CD4-positive, alpha-beta T cell (primary cell): ENCODE data around the gene SETX. TPM values are rescaled to one million over a fixed set of nuclear protein-coding genes. Genes with fewer than 3 reads are reported as not detected.

ENCODE experiments used
- ATAC-seq: fragments of 200-7000 bp; cut with Tn5 transposase; one replicate; pipeline ENCODE4 v1.10.0; 2022; ENCODE audit warnings: mild to moderate bottlenecking; ENCODE audit not compliant: poor library complexity
- CTCF ChIA-PET: fragments of 350-600 bp; sonication (Branson Sonifier 250); formaldehyde crosslinking; loops from one replicate; lab custom pipeline; 2021; ENCODE audit warnings: antibody characterized with exemption, inconsistent platforms; lab: Charles Lee
- POLR2A ChIA-PET: fragments of 350-600 bp; sonication (Branson Sonifier 250); formaldehyde crosslinking; loops from one replicate; lab custom pipeline; 2021; ENCODE audit warnings: antibody characterized with exemption, inconsistent platforms; lab: Charles Lee
- DNase-seq, 14 experiments: peaks; one replicate each; pipeline ENCODE4 v3.0.0-alpha.2; 2013 to 2020; ENCODE audit warnings: mixed read lengths in 2 of 14
- H3K27ac ChIP-seq, 2 donors: one replicate each; pipeline versions ENCODE4 v1.5.1 to v1.7.0; 2013; ENCODE audit warnings: low read length in 2 of 2, low read depth in 1 of 2, mild to moderate bottlenecking in 1 of 2
- H3K27me3 ChIP-seq, 2 experiments: 1 replicate in 1 of 2; 2 replicates in 1 of 2; pipeline versions ENCODE4 v1.6.1 to v1.7.0; 2013; ENCODE audit warnings: low read length in 2 of 2, control low read depth in 1 of 2, mild to moderate bottlenecking in 1 of 2, moderate library complexity in 1 of 2; ENCODE audit not compliant: insufficient read depth in 2 of 2, control insufficient read depth in 1 of 2
- H3K36me3 ChIP-seq: one replicate; pipeline ENCODE4 v1.6.1; 2013; ENCODE audit warnings: low read length, control low read depth; ENCODE audit not compliant: insufficient read depth
- H3K4me1 ChIP-seq: one replicate; pipeline ENCODE4 v1.6.1; 2013; ENCODE audit warnings: low read length, control low read depth; ENCODE audit not compliant: insufficient read depth
- H3K4me3 ChIP-seq: one replicate; pipeline ENCODE4 v1.5.1; 2013; ENCODE audit warnings: mild to moderate bottlenecking, low read length, moderate library complexity
- H3K9me3 ChIP-seq, 2 experiments: 1 replicate in 1 of 2; 2 replicates in 1 of 2; pipeline versions ENCODE4 v1.6.1 to v1.7.0; 2013; ENCODE audit warnings: low read length in 2 of 2, mild to moderate bottlenecking in 2 of 2, control low read depth in 1 of 2, moderate library complexity in 1 of 2; ENCODE audit not compliant: control insufficient read depth in 1 of 2, insufficient read depth in 1 of 2
- H3K27ac Mint-ChIP-seq: one replicate; pipeline ENCODE4 v1.8.0; 2020; ENCODE audit warnings: mixed read lengths
- H3K27me3 Mint-ChIP-seq: one replicate; pipeline ENCODE4 v1.8.0; 2021; ENCODE audit warnings: mixed read lengths
- H3K36me3 Mint-ChIP-seq: one replicate; pipeline ENCODE4 v1.8.0; 2021; ENCODE audit warnings: low read depth, mixed read lengths
- H3K4me1 Mint-ChIP-seq: one replicate; pipeline ENCODE4 v1.8.0; 2021; ENCODE audit warnings: low read depth, mixed read lengths
- H3K4me3 Mint-ChIP-seq: one replicate; pipeline ENCODE4 v1.8.0; 2020; ENCODE audit warnings: mild to moderate bottlenecking, mixed read lengths
- H3K9me3 Mint-ChIP-seq: one replicate; pipeline ENCODE4 v1.8.0; 2020; ENCODE audit warnings: mixed read lengths
- CTCF ChIP-seq: fragments of 200-600 bp; IDR thresholded peaks from one replicate; pipeline ENCODE4 v1.8.0; 2022; ENCODE audit warnings: antibody characterized with exemption, mild to moderate bottlenecking
- intact Hi-C, 2 experiments: fragments of 100-400 bp; cut with DNase I in 1 of 2; cut with micrococcal nuclease in 1 of 2; formaldehyde crosslinking; loops; one replicate each; pipeline versions ENCODE4 v1.15.1 to v1.9.0; 2023 to 2025; cut with DNase I, micrococcal nuclease
- total RNA-seq, 174 experiments: library from RNA in 2 of 174; stranded (reverse) in 2 of 174; gene quantifications; one replicate each; pipeline ENCODE4 v1.2.3 and lab custom pipeline; 2021 to 2026

The SETX gene
- total RNA-seq, 2 experiments from 2014 or later = 36.1 to 37.7 TPM

GRCh38 chr9:132319421-132320110, 35.2 kb downstream of the SETX start:
- intact Hi-C loops = no loop called here
- H3K9me3 Mint-ChIP-seq = no peaks in the 10 kb centered on the region
- Histone ChIP-seq H3K27ac (no peak overlapping the region), H3K4me3 (no peak overlapping the region), H3K27me3 (no peaks in the 10 kb centered on the region), H3K4me1 (no peaks in the 10 kb centered on the region), H3K9me3 (no peaks in the 10 kb centered on the region), H3K36me3 (peaks cover 42% of the 10 kb centered on the region)
- no peaks in the 10 kb centered on the region for H3K27me3 Mint-ChIP-seq
- peak overlapping the region; percentile 0 for H3K4me3 Mint-ChIP-seq
- ChIA-PET POLR2A (no interaction called here), CTCF (no interaction called here)
- H3K4me1 Mint-ChIP-seq = peaks cover 31% of the 10 kb centered on the region
- DNase-seq = no peak
- TF ChIP-seq CTCF = no peak
- H3K36me3 Mint-ChIP-seq = peaks cover 35% of the 10 kb centered on the region
- H3K27ac Mint-ChIP-seq = no peak overlapping the region
- no peak for ATAC-seq

DNA sequence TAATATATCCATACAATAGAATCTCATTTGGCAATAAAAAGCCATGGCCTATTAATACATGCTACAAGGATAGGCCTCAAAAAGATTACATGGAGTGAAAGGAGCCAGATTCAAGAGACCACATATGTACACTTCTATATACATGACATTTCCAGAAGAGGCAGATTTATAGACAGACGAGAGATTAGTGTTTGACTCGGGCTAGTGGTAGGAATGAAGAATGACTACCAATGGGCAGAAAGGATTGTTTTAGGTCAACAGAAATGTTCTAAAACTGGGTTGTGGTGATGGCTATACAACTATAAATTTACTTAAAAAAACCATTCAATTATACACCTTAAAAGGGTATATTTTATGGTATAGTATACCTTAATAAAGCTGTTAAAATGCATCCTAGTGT, 41.9 kb downstream of the SETX start:
- POLR2A ChIA-PET = interaction anchor here (0.6 to 1.5 kb wide), 2 partner anchors 17 to 42 kb away, joined by 3 read pairs; partner anchors contain the start of gene SETX
- DNase-seq (no peak), ATAC-seq (no peak)
- Histone ChIP-seq H3K4me1 (peaks cover 3% of the 10 kb centered on the region), H3K27me3 (no peaks in the 10 kb centered on the region), H3K36me3 (peaks cover 75% of the 10 kb centered on the region), H3K27ac (no peak overlapping the region), H3K9me3 (peaks cover 0 to 4% of the 10 kb centered on the region in 2 experiments), H3K4me3 (no peak overlapping the region)
- H3K27me3 Mint-ChIP-seq = no peaks in the 10 kb centered on the region
- H3K4me3 Mint-ChIP-seq = no peak overlapping the region
- intact Hi-C loops = no loop called here
- CTCF ChIA-PET = interaction anchor here (1.4 to 1.6 kb wide), 2 partner anchors 44 to 54 kb away, joined by 3 to 5 read pairs; no protein-coding TSS in a partner anchor
- peaks cover 64% of the 10 kb centered on the region for H3K36me3 Mint-ChIP-seq
- peak overlapping the region; percentile 16 for H3K27ac Mint-ChIP-seq
- H3K9me3 Mint-ChIP-seq = no peaks in the 10 kb centered on the region
- peaks cover 35% of the 10 kb centered on the region for H3K4me1 Mint-ChIP-seq
- no peak for TF ChIP-seq CTCF

DNA sequence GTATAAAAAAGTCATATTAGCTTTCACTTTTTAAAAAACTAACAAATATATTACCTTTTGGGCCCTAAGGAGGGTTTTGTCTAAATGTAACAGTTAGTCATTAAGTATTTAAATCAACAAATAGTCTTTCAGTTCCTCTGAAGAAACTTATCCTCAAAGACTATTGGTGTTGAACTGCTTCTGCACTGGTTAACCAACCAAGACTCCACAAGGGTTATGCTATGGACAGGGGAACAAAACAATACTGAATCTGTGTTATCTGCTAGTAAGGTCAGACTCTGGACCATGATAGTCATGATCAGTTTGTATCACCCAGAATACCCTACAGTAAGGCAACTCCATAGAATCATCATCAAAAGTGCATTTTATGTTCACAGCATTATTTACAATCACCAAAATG, 42.4 kb downstream of the SETX start:
- no peaks in the 10 kb centered on the region for H3K27me3 Mint-ChIP-seq
- Histone ChIP-seq H3K4me1 (peaks cover 3% of the 10 kb centered on the region), H3K4me3 (no peak overlapping the region), H3K27ac (no peak overlapping the region), H3K9me3 (peaks cover 0 to 4% of the 10 kb centered on the region in 2 experiments), H3K27me3 (no peaks in the 10 kb centered on the region), H3K36me3 (peaks cover 79% of the 10 kb centered on the region)
- ChIA-PET POLR2A (interaction anchor here (1.5 kb wide), 1 partner anchor 42 kb away, joined by 3 read pairs; the partner anchor contains the start of gene SETX), CTCF (interaction anchor here (1.4 to 1.6 kb wide), 2 partner anchors 44 to 53 kb away, joined by 3 to 5 read pairs; no protein-coding TSS in a partner anchor)
- no peak overlapping the region for H3K4me3 Mint-ChIP-seq
- no peaks in the 10 kb centered on the region for H3K9me3 Mint-ChIP-seq
- no peak for TF ChIP-seq CTCF
- peak overlapping the region; percentile 16 for H3K27ac Mint-ChIP-seq
- peaks cover 35% of the 10 kb centered on the region for H3K4me1 Mint-ChIP-seq
- ATAC-seq = no peak
- H3K36me3 Mint-ChIP-seq = peaks cover 68% of the 10 kb centered on the region
- intact Hi-C loops = no loop called here
- DNase-seq = no peak
